ENCODE data around the gene PPTC7. TPM values are rescaled to one million over a fixed set of nuclear protein-coding genes. Genes with fewer than 3 reads are reported as not detected.

PPTC7 gene
- total RNA-seq, 2 donors from 2014 or later, result 15.2 TPM

GRCh38 chr12:110557300-110557699 is 25.8 kb downstream of the PPTC7 start:
- Mint-ChIP-seq H3K9me3 (no peaks in the 10 kb centered on the region), H3K4me3 (no peak overlapping the region), H3K36me3 (ENCODE audit: low read depth) (peaks cover 5% of the 10 kb centered on the region), H3K27ac (no peak overlapping the region), H3K4me1 (no peaks in the 10 kb centered on the region), H3K27me3 (ENCODE audit: insufficient read depth) (no peaks in the 10 kb centered on the region)
- Histone ChIP-seq H3K4me3 (ENCODE audit: low read length) (no peak overlapping the region), H3K27me3 (ENCODE audit: control insufficient read depth, insufficient read depth, low read length, poor library complexity, severe bottlenecking) (no peaks in the 10 kb centered on the region), H3K27ac (ENCODE audit: low read depth, low read length) (no peak overlapping the region), H3K4me1 (ENCODE audit: control insufficient read depth, insufficient read depth, low read length) (no peaks in the 10 kb centered on the region), H3K9me3 (ENCODE audit: control insufficient read depth, low read length) (no peaks in the 10 kb centered on the region), H3K36me3 (ENCODE audit: control insufficient read depth, insufficient read depth, low read length) (no peaks in the 10 kb centered on the region), H3K9ac (ENCODE audit: extremely low read depth, low read length, poor library complexity, severe bottlenecking) (no peak overlapping the region)
- no peak for DNase-seq
- 98 to 100% methylated on average over 2 of the region's 3 CpGs for WGBS, 2 experiments (ENCODE audit: insufficient coverage in 1 of 2, insufficient read length in 1 of 2)
- TF ChIP-seq CTCF (conservative IDR thresholded peaks at IDR 0.05), result no peak

DNA sequence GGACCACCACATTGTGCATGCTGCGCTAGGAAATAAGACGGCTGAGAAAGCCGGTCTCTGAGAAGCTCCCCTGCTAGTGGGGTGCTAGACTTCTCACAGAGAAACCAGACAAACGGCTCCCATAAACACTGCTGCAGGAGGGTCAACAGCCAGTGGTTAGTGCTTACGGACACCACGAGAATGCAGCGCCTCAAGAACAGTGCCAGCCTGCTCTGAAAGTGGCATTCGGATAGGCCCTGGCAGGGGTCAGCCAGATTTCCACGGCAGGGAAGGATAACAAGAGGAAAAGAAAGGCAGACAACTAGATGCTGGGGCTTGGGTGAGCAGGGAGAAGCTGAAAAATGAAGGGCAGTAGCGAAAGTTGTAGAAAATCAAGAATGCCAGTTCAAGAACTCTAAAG is 26.4 kb downstream of the PPTC7 start:
- Histone ChIP-seq H3K27me3 (ENCODE audit: control insufficient read depth, insufficient read depth, low read length, poor library complexity, severe bottlenecking) (no peaks in the 10 kb centered on the region), H3K9ac (ENCODE audit: extremely low read depth, low read length, poor library complexity, severe bottlenecking) (no peak overlapping the region), H3K4me3 (ENCODE audit: low read length) (no peak overlapping the region), H3K27ac (ENCODE audit: low read depth, low read length) (no peak overlapping the region), H3K4me1 (ENCODE audit: control insufficient read depth, insufficient read depth, low read length) (no peaks in the 10 kb centered on the region), H3K36me3 (ENCODE audit: control insufficient read depth, insufficient read depth, low read length) (no peaks in the 10 kb centered on the region), H3K9me3 (ENCODE audit: control insufficient read depth, low read length) (no peaks in the 10 kb centered on the region)
- no peaks in the 10 kb centered on the region for H3K9me3 Mint-ChIP-seq
- no peak for DNase-seq
- no peak for TF ChIP-seq CTCF (conservative IDR thresholded peaks at IDR 0.05)
- peaks cover 8% of the 10 kb centered on the region for H3K36me3 Mint-ChIP-seq (ENCODE audit: low read depth)
- H3K4me3 Mint-ChIP-seq, result no peak overlapping the region
- no peak overlapping the region for H3K27ac Mint-ChIP-seq
- 94 to 96% methylated on average over 10 of the region's 10 CpGs for WGBS, 2 experiments (ENCODE audit: insufficient coverage in 1 of 2, insufficient read length in 1 of 2)
- H3K4me1 Mint-ChIP-seq, result no peaks in the 10 kb centered on the region
- no peaks in the 10 kb centered on the region for H3K27me3 Mint-ChIP-seq (ENCODE audit: insufficient read depth)

GRCh38 chr12:110555577-110556406 is 27.3 kb downstream of the PPTC7 start:
- Histone ChIP-seq H3K27me3 (ENCODE audit: control insufficient read depth, insufficient read depth, low read length, poor library complexity, severe bottlenecking) (no peaks in the 10 kb centered on the region), H3K27ac (ENCODE audit: low read depth, low read length) (no peak overlapping the region), H3K4me3 (ENCODE audit: low read length) (no peak overlapping the region), H3K4me1 (ENCODE audit: control insufficient read depth, insufficient read depth, low read length) (no peaks in the 10 kb centered on the region), H3K36me3 (ENCODE audit: control insufficient read depth, insufficient read depth, low read length) (peaks cover 4% of the 10 kb centered on the region), H3K9ac (ENCODE audit: extremely low read depth, low read length, poor library complexity, severe bottlenecking) (no peak overlapping the region), H3K9me3 (ENCODE audit: control insufficient read depth, low read length) (no peaks in the 10 kb centered on the region)
- 89 to 96% methylated on average over 6 to 8 of the region's 8 CpGs for WGBS, 2 experiments (ENCODE audit: insufficient coverage in 1 of 2, insufficient read length in 1 of 2)
- Mint-ChIP-seq H3K4me1 (no peaks in the 10 kb centered on the region), H3K9me3 (no peaks in the 10 kb centered on the region), H3K4me3 (no peak overlapping the region), H3K36me3 (ENCODE audit: low read depth) (peaks cover 14% of the 10 kb centered on the region), H3K27ac (no peak overlapping the region), H3K27me3 (ENCODE audit: insufficient read depth) (no peaks in the 10 kb centered on the region)
- TF ChIP-seq CTCF (conservative IDR thresholded peaks at IDR 0.05), result no peak
- DNase-seq, result no peak
